GM21737 (cell line): ENCODE measurements around the gene CAMK2N1.
"Not testable (repeated sequence)": the region's sequence is repeated elsewhere in the genome, so short reads cannot be mapped to it uniquely, and the experiment has no call there.

Experiments
- ATAC-seq: cut with Tn5 transposase; IDR thresholded peaks from one replicate; pipeline ENCODE4 v1.9.1; 2021; ENCODE audit warnings: mild to moderate bottlenecking, moderate library complexity; ENCODE audit not compliant: unreplicated experiment

The CAMK2N1 gene

GRCh38 chr1:20497506-20497905 lies 11.5 kb upstream of the CAMK2N1 start:
- no peak for ATAC-seq

GRCh38 chr1:20496725-20497383 lies 10.8 kb upstream of the CAMK2N1 start:
- ATAC-seq: not testable (repeated sequence)

- no peak for ATAC-seq
Observed at GRCh38 chr1:20496241-20496661, 10.2 kb upstream of the CAMK2N1 start.

GRCh38 chr1:20495661-20496060 lies 9.7 kb upstream of the CAMK2N1 start:
- ATAC-seq: no peak

- ATAC-seq: no peak
Observed at GRCh38 chr1:20494609-20495311, 8.8 kb upstream of the CAMK2N1 start.

GRCh38 chr1:20493839-20494608 lies 8.0 kb upstream of the CAMK2N1 start:
- ATAC-seq: no peak

DNA sequence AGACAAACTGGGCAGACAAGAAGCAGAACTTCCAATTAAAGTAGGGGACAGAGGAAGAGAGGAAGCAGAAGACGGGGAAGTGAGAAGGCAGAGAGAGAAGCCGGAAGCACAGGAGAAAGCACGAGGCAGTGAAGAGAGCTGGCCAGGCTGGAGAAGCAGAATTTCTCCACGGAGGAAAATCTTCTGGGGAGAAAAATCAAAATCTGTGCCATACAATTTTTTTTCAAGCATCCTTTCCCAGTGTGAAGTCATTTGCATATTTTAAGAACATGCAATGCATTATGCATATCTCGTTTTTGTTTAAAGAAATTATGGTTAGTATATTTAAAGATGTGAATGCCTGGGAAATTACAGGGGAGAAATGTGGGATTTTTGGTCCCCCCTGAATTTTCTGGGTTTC lies 7.3 kb upstream of the CAMK2N1 start:
- no peak for ATAC-seq

DNA sequence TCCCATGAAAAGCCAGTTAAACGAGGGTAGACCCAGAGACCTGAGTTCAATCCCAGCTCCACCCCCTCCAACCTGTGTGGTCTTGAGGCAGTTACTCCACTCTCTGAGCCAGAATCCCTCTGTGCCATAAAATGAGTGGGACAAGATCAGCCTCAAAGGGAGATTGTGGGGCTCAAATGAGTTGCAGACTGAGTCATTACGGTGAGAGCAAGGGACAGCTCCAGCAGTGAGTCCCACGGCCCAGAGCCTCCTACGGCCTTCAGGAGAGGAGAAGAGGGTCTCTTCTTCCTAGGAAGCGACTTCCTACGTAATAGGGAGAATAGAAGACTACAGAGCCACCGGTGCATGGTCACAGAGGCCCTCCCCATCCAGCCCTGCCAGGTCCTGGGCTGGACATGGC lies 6.7 kb upstream of the CAMK2N1 start:
- no peak for ATAC-seq

DNA sequence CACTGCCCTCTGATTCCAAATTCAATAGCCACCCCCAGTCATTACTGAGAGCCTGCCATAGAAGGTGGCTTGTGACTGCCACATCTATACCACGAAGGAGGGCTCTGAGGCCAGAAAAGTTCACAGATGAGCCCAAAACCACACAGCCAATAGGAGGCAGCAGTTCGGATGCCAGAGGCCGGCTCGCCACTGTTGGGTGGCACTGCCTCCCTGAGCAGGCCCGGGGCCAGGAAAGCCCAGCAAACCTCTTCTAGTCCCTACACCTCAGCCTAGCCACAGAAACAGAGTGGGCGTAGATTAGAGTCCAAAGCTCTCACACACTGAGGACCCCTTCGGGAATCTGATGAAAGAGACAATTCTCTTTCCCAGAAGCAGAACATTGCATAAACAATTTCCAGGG lies 5.9 kb upstream of the CAMK2N1 start:
- ATAC-seq: no peak

DNA sequence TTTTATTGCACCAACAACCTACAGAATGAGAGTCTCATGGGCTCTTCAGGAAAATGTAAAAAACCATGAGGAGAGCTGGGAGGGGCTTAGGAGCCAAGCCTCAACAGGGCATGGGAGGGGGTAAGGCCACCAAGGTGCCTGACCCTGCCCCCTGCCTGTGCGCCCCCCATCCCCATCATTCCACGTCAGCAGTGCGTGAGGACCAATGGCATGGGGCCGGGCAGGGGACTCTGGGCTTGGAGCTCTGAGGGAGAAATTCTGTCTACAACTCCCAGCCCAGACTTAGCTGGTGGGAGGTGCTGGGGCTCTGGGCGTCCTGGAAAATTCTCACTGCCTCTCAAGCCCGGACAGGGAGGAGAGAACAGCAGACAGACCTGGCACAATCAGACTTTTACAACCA lies 5.2 kb upstream of the CAMK2N1 start:
- ATAC-seq: no peak

GRCh38 chr1:20487236-20487590 lies 1.2 kb upstream of the CAMK2N1 start:
- ATAC-seq: no peak

DNA sequence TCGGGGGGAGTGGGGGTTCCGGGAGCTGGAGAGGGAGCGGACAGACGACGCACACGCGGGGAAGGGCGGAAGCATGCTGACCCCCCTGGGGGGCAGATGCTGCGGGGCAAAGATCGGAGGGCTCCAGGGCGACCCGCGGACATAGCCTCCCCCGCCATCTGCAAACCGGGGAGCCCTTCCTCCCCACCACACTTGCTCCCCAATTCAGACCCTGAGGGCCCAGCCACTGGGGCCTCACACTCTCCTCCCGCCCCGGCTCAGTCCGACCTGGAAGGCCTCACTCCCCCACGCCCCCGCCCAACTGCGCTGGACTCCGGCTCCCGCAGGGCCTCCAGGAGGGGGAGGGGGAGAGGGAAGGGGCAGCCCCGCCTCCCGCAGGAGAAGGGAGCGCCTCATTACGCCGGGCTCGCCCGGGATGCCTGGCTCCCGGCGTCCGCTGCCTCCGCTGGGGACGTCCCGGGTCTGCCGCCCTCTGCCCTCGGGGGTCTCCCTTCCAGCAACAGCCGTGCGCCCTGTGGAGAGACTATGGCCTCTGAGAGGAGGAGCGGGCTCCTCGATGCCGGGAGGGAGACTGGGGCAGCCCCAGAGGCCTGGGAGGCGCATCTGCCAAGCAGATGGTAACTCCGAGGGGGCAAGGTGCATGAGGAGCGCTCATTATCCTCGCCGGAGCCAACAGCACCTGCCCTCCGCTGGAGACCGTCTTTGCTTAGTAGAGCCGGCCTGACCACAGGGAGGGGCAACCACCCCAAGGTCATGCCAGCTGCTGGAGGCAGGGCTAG lies 636 bp upstream of the CAMK2N1 start:
- ATAC-seq: no peak

- no peak for ATAC-seq
Observed at GRCh38 chr1:20484519-20485462, 1.2 kb downstream of the CAMK2N1 start.

DNA sequence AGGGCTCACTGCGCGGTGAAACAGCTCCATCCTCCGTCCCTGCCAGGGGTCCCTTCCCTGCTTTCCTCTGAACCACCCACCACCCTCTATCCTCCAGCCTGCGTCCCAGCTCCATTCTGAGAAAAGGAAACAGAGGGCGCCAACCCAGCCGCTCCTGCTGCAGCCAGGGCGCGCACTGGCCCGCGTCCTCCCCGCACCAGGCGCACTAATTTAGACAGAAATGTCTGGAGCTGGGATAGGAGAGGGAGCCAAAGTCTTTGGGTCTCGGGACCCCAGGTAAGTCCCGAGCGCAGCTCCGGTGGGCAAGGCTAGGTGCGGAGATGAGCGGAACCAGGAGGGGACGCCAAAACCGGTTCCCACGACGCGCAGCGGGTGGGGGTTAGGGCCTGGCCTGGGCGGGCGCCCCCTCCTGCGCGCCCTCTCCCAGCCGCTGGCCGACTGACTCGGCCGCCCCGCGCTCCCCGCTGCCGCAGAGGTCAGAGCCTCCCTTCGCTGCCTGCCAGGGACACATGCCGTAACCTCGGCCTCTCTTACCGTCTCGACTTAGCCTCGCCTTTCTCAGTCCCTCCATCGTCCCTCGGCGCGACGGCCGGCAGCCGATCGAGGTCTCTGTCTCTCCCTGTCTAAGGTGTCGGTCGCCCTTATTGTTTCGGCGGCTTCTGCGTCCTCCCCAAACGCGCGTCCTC lies 2.0 kb downstream of the CAMK2N1 start:
- ATAC-seq: no peak

- ATAC-seq: no peak
Observed at GRCh38 chr1:20483098-20483832, 2.7 kb downstream of the CAMK2N1 start.

- ATAC-seq: no peak
Observed at GRCh38 chr1:20481643-20482498, 4.1 kb downstream of the CAMK2N1 start.

DNA sequence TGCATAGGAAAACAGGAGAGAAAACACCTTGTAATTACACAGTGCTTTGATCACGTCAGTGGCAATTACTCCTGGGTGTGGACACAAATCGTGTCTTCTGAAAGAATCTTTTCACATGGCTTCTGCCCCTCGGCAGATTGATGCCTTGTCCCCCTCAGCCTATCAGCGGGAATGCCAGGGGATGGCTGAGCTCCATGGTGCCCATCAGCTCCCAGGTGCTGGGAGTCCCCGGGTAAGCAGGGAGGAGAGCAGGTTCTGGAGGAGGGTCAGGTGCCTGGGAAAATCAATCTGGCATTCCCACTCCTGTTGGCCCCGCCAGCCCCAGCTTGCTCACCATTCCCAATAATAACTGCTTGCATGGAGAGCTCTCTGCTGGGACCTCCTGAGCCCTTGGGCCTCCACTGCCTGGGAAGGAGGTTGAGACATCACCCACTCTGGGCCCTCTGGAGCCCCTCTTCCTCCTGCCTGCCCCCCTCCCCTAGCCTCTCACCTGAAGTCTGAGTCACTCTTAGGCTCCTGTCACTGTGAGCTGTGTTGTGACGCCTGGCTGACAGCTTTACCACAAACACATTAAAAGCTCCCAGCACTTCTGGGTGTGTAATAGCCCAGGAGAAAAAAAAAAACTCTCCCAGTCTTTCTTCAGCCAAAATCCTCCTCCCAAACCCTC lies 4.9 kb downstream of the CAMK2N1 start:
- no peak for ATAC-seq
